ENCODE data around the gene LAMTOR4.
A peak's percentile ranks its signal among the peaks of the same experiment; 100 is the strongest.

DNA sequence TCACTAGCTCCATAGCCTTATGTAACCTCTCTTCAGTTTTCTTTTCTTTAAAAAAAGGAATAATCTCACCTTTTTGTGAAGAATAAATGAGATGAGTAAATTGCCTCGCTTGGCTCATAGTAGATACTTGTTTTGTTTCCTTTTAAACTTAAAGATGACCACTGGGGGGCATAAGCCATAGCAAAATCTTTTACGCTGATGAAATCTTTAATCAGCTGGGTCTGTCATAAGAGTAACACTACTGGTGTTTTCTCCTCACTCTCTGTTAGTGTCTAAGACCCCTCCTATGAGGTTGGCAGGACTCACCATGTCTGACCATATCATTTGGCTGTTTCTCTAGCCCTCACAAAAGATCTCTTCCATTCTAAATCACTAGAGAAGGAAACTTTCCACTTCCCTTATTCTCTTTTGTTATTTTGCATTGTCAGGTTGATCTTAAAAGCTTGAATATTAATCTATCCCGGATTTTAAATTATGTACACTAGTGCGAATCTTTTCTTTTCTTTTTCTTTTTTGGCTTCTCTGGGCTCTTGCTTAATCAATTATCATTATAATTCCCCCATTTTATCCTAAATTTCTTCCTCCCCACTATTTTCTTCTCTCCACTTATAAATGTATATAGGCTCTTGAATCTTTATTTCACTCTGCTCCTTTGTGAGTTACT, 41.5 kb downstream of the LAMTOR4 start:
- TF ChIP-seq EP300 (IDR thresholded peaks at IDR 0.05; ENCODE audit: borderline replicate concordance) (no peak), TAF1 (IDR thresholded peaks at IDR 0.05; ENCODE audit: low read depth) (no peak), FOXM1 (IDR thresholded peaks at IDR 0.05; ENCODE audit: borderline replicate concordance, low read depth) (no peak), CREB1 (IDR thresholded peaks at IDR 0.05; ENCODE audit: low read depth) (no peak), TCF12 (IDR thresholded peaks at IDR 0.05; ENCODE audit: low read depth) (no peak), CEBPB (IDR thresholded peaks at IDR 0.05) (no peak), NFIC (IDR thresholded peaks at IDR 0.05) (no peak), YY1 (IDR thresholded peaks at IDR 0.05; ENCODE audit: low read depth) (no peak), RAD21 (IDR thresholded peaks at IDR 0.05; ENCODE audit: low read depth) (peak; percentile 34), EGR1 (IDR thresholded peaks at IDR 0.05) (no peak), ZBTB7A (IDR thresholded peaks at IDR 0.05; ENCODE audit: low read depth) (no peak)
- TF ChIP-seq, protein P1, sequence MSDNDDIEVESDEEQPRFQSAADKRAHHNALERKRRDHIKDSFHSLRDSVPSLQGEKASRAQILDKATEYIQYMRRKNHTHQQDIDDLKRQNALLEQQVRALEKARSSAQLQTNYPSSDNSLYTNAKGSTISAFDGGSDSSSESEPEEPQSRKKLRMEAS (IDR thresholded peaks at IDR 0.05), result no peak
- TF ChIP-seq, protein P2, sequence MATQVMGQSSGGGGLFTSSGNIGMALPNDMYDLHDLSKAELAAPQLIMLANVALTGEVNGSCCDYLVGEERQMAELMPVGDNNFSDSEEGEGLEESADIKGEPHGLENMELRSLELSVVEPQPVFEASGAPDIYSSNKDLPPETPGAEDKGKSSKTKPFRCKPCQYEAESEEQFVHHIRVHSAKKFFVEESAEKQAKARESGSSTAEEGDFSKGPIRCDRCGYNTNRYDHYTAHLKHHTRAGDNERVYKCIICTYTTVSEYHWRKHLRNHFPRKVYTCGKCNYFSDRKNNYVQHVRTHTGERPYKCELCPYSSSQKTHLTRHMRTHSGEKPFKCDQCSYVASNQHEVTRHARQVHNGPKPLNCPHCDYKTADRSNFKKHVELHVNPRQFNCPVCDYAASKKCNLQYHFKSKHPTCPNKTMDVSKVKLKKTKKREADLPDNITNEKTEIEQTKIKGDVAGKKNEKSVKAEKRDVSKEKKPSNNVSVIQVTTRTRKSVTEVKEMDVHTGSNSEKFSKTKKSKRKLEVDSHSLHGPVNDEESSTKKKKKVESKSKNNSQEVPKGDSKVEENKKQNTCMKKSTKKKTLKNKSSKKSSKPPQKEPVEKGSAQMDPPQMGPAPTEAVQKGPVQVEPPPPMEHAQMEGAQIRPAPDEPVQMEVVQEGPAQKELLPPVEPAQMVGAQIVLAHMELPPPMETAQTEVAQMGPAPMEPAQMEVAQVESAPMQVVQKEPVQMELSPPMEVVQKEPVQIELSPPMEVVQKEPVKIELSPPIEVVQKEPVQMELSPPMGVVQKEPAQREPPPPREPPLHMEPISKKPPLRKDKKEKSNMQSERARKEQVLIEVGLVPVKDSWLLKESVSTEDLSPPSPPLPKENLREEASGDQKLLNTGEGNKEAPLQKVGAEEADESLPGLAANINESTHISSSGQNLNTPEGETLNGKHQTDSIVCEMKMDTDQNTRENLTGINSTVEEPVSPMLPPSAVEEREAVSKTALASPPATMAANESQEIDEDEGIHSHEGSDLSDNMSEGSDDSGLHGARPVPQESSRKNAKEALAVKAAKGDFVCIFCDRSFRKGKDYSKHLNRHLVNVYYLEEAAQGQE (IDR thresholded peaks at IDR 0.05; ENCODE audit: low read depth), result no peak
- TF ChIP-seq, protein P3, sequence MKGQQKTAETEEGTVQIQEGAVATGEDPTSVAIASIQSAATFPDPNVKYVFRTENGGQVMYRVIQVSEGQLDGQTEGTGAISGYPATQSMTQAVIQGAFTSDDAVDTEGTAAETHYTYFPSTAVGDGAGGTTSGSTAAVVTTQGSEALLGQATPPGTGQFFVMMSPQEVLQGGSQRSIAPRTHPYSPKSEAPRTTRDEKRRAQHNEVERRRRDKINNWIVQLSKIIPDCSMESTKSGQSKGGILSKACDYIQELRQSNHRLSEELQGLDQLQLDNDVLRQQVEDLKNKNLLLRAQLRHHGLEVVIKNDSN (IDR thresholded peaks at IDR 0.05), result no peak

Data from Ishikawa (cell line).